Activated CD4-positive, CD25-positive, alpha-beta regulatory T cell (primary cell): ENCODE data around the gene PRPSAP1.
"Not testable (repeated sequence)": the region's sequence is repeated elsewhere in the genome, so short reads cannot be mapped to it uniquely, and the experiment has no call there.

Experiments
- DNase-seq, 4 experiments: peaks; one replicate each; lab custom pipeline; 2025; lab: John Stamatoyannopoulos, UW

PRPSAP1 gene

DNA sequence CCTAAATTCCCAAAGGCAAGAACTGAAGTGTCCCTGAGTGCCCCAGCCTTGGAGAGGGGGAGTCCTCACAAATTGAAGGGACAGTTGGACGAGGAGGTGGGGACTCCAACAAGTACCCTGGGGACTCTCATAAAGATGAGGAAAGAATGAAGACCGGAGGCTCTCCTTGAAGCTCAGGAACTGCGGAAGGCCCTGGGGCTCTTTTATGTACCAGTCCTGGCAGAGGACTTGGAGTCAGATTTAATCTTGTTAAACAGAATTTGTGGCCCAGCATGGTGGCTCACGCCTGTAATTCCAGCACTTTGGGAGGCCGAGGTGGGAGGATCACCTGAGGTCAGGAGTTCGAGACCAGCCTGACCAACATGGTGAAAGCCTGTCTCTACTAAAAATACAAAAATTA lies 6.1 kb upstream of the PRPSAP1 start:
- not testable (repeated sequence) for DNase-seq

DNA sequence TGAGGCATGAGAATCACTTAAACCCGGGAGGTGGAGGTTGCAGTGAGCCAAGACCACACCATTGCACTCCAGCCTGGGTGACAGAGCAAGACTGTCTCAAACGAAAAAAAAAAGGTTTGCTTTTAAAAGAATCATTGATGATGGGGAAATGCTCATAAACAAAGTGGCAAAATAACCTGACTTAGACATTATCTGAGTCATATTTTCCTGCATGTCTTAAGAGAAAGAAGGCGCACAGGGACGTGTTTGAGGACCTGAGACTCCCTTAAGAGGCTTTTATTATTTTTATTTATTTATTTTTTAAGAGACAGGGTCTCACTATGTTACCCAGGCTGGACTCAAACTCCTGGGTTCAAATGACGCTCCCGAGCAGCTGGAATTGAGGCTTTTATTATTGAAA lies 5.7 kb upstream of the PRPSAP1 start:
- no peak for DNase-seq

DNA sequence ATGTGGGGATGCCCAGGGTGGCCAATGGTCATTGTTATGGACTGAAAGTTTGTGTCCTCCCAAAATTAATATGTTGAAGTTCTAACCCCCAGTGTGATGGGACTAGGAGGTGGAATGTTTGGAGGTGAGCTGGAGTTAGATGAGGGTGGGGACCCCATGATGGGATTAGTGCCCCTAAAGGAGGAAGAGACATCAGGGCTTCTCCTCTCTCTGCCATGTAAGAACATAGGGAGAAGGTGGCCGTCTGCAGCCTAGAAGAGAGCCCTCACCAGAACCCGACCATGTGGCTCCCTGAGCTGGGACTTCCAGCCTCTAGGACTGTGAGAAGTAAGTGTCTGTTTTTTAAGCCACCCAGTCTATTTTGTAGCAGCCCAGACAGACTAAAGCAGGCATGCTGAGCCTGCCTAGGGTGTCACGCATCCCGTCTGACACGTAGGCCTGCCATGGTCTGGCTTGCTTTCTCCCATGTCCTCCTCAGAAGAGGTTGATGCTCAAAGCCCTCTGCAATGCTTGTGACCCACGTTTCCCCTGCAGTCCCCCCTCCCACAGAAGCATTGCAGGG lies 4.0 kb upstream of the PRPSAP1 start:
- no peak for DNase-seq

DNA sequence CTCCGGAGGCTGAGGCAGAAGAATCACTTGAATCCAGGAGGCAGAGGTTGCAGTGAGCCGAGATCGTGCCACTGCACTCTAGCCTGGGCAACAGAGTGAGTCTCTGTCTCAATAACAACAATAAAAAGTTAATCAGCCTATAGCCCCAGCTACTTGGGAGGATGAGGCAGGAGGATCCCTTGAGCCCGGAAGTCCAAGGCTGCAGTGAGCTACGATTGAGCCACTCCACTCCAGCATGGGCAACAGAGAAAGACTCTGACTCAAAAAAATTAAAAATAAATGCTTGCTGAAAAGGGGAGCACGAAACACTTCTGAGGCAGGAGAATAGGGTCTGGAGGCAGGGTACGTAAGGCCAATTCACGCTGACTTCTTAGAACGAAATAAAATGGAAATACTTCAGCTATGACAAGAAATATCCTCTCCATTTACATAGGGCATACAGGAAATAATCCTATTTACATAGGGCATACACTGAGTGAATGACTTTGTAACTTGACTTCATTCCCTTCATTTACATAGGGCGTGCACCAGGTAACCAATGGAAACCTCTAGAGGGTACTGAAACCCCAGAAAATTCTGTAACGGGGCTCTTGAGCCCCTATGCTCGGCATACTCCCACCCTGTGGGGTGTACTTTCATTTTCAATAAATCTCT lies 3.2 kb upstream of the PRPSAP1 start:
- DNase-seq, result no peak

GRCh38 chr17:76354747-76355310 lies 1.1 kb upstream of the PRPSAP1 start:
- no peak for DNase-seq

- DNase-seq, result no peak
Observed at GRCh38 chr17:76354317-76354729, 607 bp upstream of the PRPSAP1 start.

GRCh38 chr17:76353004-76353598 lies 615 bp downstream of the PRPSAP1 start:
- no peak for DNase-seq

GRCh38 chr17:76351526-76352071 lies 2.1 kb downstream of the PRPSAP1 start:
- DNase-seq, result no peak

GRCh38 chr17:76350463-76350862 lies 3.3 kb downstream of the PRPSAP1 start:
- no peak for DNase-seq

DNA sequence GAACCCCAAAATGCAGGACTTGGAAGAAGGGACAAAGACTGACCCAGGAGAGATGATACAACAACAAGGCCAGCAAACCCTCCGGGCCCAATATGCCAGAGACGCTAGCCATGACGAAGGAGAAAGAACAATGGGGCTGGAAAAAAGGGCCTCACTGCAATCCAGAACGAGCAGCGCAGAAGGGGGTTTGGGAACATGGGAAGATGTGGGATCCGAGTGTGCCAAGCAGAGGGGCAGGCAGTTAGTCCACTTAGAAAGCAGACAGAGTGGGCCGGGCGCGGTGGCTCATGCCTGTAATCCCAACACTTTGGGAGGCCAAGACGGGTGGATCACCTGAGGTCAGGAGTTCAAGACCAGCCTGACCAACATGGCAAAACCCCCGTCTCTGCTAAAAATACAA lies 6.8 kb downstream of the PRPSAP1 start:
- DNase-seq, result not testable (repeated sequence)

GRCh38 chr17:76345377-76345974 lies 8.2 kb downstream of the PRPSAP1 start:
- DNase-seq, result no peak

GRCh38 chr17:76343106-76343505 lies 10.6 kb downstream of the PRPSAP1 start:
- no peak for DNase-seq

GRCh38 chr17:76341301-76341700 lies 12.4 kb downstream of the PRPSAP1 start:
- no peak for DNase-seq

DNA sequence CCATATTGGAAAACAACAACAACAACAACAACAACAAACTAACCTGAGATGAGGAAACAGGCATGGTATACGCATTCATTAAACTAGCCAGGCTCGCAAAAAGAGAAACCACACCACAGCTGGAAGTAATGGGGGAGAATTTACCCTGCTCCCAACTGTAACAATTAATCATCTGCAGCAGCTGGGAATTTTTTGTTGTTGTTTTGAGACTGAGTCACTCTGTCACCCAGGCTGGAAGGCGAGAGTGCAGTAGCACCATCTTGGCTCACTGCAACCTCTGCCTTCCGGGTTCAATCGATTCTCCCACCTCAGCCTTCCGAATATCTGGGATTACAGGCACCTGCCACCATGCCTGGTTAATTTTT lies 16.3 kb downstream of the PRPSAP1 start:
- DNase-seq, result no peak

GRCh38 chr17:76336756-76337412 lies 16.8 kb downstream of the PRPSAP1 start:
- DNase-seq, result no peak

DNA sequence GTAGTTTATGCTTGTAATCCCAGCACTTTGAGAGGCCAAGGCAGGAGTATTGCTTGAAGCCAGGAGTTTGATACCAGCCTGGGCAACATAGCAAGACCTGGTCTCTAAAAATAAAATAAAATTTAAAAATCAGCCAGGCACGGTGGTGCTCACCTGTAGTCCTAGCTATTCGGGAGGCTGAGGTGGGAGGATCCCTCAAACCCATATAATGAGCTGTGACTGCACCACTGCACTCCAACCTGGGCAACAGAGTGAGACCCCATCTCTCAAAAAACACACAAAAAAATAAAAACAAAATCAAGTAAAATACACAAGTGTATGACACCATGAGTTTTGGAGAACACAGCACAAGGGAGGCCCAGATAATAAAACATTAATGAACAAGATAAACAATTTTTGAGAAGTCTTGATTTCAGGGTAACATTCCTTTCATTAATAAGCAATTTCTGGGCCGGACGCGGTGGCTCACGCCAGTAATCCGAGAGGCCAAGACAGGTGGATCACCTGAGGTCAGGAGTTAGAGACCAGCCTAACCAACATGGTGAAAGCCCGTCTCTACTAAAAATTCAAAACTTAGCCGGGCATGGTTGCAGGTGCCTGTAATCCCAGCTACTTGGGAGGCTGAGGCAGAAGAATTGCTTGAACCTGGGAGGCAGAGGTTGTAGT lies 17.9 kb downstream of the PRPSAP1 start:
- DNase-seq, result no peak

- DNase-seq, result no peak
Observed at GRCh38 chr17:76333673-76334505, 19.8 kb downstream of the PRPSAP1 start.

DNA sequence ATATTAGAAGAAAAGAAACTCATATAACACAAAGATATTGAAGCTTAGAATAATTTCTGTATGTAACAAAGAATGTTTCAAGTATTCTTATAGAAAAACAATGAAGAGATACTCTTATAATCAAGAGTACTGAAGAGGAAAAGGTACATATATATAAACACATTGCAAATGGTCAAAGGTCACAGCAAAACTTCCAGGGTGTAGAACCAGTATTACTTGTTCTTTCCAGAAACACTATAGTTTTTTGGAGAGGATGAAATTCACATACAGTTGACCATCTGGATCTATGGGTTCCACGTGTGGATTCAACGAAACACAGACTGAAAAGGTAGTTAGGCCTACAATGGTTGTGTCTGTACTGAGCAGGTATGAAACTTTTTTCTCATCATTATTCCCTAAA lies 22.6 kb downstream of the PRPSAP1 start:
- no peak for DNase-seq

GRCh38 chr17:76329664-76330063 lies 24.1 kb downstream of the PRPSAP1 start:
- DNase-seq, result no peak

- no peak for DNase-seq
Observed at GRCh38 chr17:76327696-76328095, 26.0 kb downstream of the PRPSAP1 start.

- DNase-seq, result no peak
Observed at GRCh38 chr17:76326306-76326705, 27.4 kb downstream of the PRPSAP1 start.
